Subcutaneous abdominal adipose tissue (tissue), 5 donors: Measurements from ENCODE around the gene POLD3.
A peak's percentile ranks its signal among the peaks of the same experiment; 100 is the strongest.

Experiments used
- H3K27ac ChIP-seq: one replicate; pipeline ENCODE4 v1.7.0; 2013; ENCODE audit warnings: low read depth, mild to moderate bottlenecking, inconsistent platforms, low read length, moderate library complexity
- H3K27me3 ChIP-seq, 5 donors: one replicate each; pipeline ENCODE4 v1.7.0; 2013; ENCODE audit warnings: low read length in 5 of 5, inconsistent platforms in 1 of 5; ENCODE audit not compliant: control insufficient read depth in 5 of 5, insufficient read depth in 4 of 5
- H3K36me3 ChIP-seq, 5 donors: one replicate each; pipeline ENCODE4 v1.7.0; 2013; ENCODE audit warnings: low read length in 5 of 5; ENCODE audit not compliant: control insufficient read depth in 5 of 5, insufficient read depth in 5 of 5
- H3K4me1 ChIP-seq, 5 donors: one replicate each; pipeline ENCODE4 v1.7.0; 2013; ENCODE audit warnings: low read length in 5 of 5, mild to moderate bottlenecking in 3 of 5, moderate library complexity in 1 of 5; ENCODE audit not compliant: control insufficient read depth in 5 of 5, insufficient read depth in 5 of 5
- H3K4me3 ChIP-seq, 5 donors: one replicate each; pipeline ENCODE4 v1.7.0; 2013; ENCODE audit warnings: low read length in 5 of 5, low read depth in 1 of 5
- H3K9ac ChIP-seq, 5 donors: one replicate each; pipeline ENCODE4 v1.7.0; 2013; ENCODE audit warnings: low read length in 5 of 5, mild to moderate bottlenecking in 4 of 5, moderate library complexity in 3 of 5
- H3K9me3 ChIP-seq, 5 donors: one replicate each; pipeline ENCODE4 v1.7.0; 2013; ENCODE audit warnings: low read length in 5 of 5; ENCODE audit not compliant: control insufficient read depth in 5 of 5
- donor health status: healthy.
- donor health status: healthy.
- donor health status: healthy.
- donor health status: healthy.
- donor health status: healthy.

POLD3 gene

GRCh38 chr11:74592441-74593362 lies at the start of gene POLD3:
POLD3 (plus strand) TSS chr11:74592582; CDS start chr11:74592659, 77 bp downstream.
- peak within 1 kb of the TSS; percentile 97 for H3K27ac ChIP-seq
- H3K4me3 ChIP-seq, result peak within 1 kb of the TSS; percentile 88 to 97 (median 95)
- no peaks in the 10 kb centered on the region for H3K27me3 ChIP-seq
- peaks cover 0 to 14% (median 7%) of the 10 kb centered on the region in 5 donors for H3K36me3 ChIP-seq
- H3K4me1 ChIP-seq, result peaks cover 0 to 19% (median 16%) of the 10 kb centered on the region in 5 donors
- no peaks in the 10 kb centered on the region for H3K9me3 ChIP-seq
- H3K9ac ChIP-seq, result peak within 1 kb of the TSS; percentile 86 to 99 (median 97)

GRCh38 chr11:74543991-74544390 lies 48.4 kb upstream of the POLD3 start:
- no peak overlapping the region for H3K4me3 ChIP-seq
- no peak overlapping the region for H3K27ac ChIP-seq
- no peaks in the 10 kb centered on the region for H3K4me1 ChIP-seq
- no peaks in the 10 kb centered on the region for H3K9me3 ChIP-seq
- no peak overlapping the region for H3K9ac ChIP-seq
- no peaks in the 10 kb centered on the region for H3K27me3 ChIP-seq
- H3K36me3 ChIP-seq, result no peaks in the 10 kb centered on the region

- H3K9ac ChIP-seq, result no peak overlapping the region
- no peak overlapping the region for H3K27ac ChIP-seq
- no peaks in the 10 kb centered on the region for H3K27me3 ChIP-seq
Observed at GRCh38 chr11:74546752-74547151, 45.6 kb upstream of the POLD3 start.

GRCh38 chr11:74550991-74551753 lies 41.2 kb upstream of the POLD3 start:
- Histone ChIP-seq H3K9ac (no peak overlapping the region), H3K4me1 (no peaks in the 10 kb centered on the region), H3K36me3 (no peaks in the 10 kb centered on the region), H3K9me3 (no peaks in the 10 kb centered on the region), H3K27me3 (no peaks in the 10 kb centered on the region), H3K27ac (no peak overlapping the region), H3K4me3 (no peak overlapping the region)

More at GRCh38 chr11:74546752-74547151, 45.6 kb upstream of the POLD3 start:
- Histone ChIP-seq H3K9me3 (no peaks in the 10 kb centered on the region), H3K36me3 (no peaks in the 10 kb centered on the region), H3K4me3 (no peak overlapping the region), H3K4me1 (no peaks in the 10 kb centered on the region)

- no peaks in the 10 kb centered on the region for H3K27me3 ChIP-seq
- no peaks in the 10 kb centered on the region for H3K4me1 ChIP-seq
- H3K9me3 ChIP-seq, result no peaks in the 10 kb centered on the region
- no peaks in the 10 kb centered on the region for H3K36me3 ChIP-seq
- no peak overlapping the region for H3K27ac ChIP-seq
- H3K9ac ChIP-seq, result no peak overlapping the region
- H3K4me3 ChIP-seq, result no peak overlapping the region
Observed at GRCh38 chr11:74551754-74552145, 40.6 kb upstream of the POLD3 start.

GRCh38 chr11:74557526-74557925 lies 34.9 kb upstream of the POLD3 start:
- peaks cover 0 to 14% (median 0%) of the 10 kb centered on the region in 5 donors for H3K4me1 ChIP-seq
- no peak overlapping the region for H3K27ac ChIP-seq
- peaks cover 0 to 3% (median 0%) of the 10 kb centered on the region in 5 donors for H3K27me3 ChIP-seq
- H3K36me3 ChIP-seq, result no peaks in the 10 kb centered on the region
- peaks cover 0 to 13% (median 6%) of the 10 kb centered on the region in 5 donors for H3K9me3 ChIP-seq
- no peak overlapping the region for H3K9ac ChIP-seq
- no peak overlapping the region for H3K4me3 ChIP-seq

GRCh38 chr11:74559110-74559933 lies 33.1 kb upstream of the POLD3 start:
- no peak overlapping the region for H3K4me3 ChIP-seq
- peaks cover 0 to 14% (median 0%) of the 10 kb centered on the region in 5 donors for H3K4me1 ChIP-seq
- peaks cover 0 to 13% (median 6%) of the 10 kb centered on the region in 5 donors for H3K9me3 ChIP-seq
- H3K27me3 ChIP-seq, result peaks cover 0 to 3% (median 0%) of the 10 kb centered on the region in 5 donors
- no peak overlapping the region for H3K27ac ChIP-seq
- no peaks in the 10 kb centered on the region for H3K36me3 ChIP-seq
- no peak overlapping the region for H3K9ac ChIP-seq

- Histone ChIP-seq H3K9ac (no peak overlapping the region), H3K9me3 (peaks cover 0 to 13% (median 6%) of the 10 kb centered on the region in 5 donors), H3K36me3 (no peaks in the 10 kb centered on the region), H3K27me3 (peaks cover 0 to 3% (median 0%) of the 10 kb centered on the region in 5 donors), H3K27ac (no peak overlapping the region), H3K4me1 (peaks cover 0 to 17% (median 0%) of the 10 kb centered on the region in 5 donors), H3K4me3 (no peak overlapping the region)
Observed at GRCh38 chr11:74559934-74560309, 32.5 kb upstream of the POLD3 start.

GRCh38 chr11:74566146-74566960 lies 26.0 kb upstream of the POLD3 start:
- H3K27ac ChIP-seq, result no peak overlapping the region
- no peak overlapping the region for H3K9ac ChIP-seq
- H3K4me3 ChIP-seq, result no peak overlapping the region
- no peaks in the 10 kb centered on the region for H3K36me3 ChIP-seq
- peaks cover 0 to 3% (median 0%) of the 10 kb centered on the region in 5 donors for H3K4me1 ChIP-seq
- no peaks in the 10 kb centered on the region for H3K27me3 ChIP-seq
- H3K9me3 ChIP-seq, result peaks cover 0 to 5% (median 0%) of the 10 kb centered on the region in 5 donors
